DOHH2 (cell line): ENCODE data around the gene SET.
"Not testable (repeated sequence)": the region's sequence is repeated elsewhere in the genome, so short reads cannot be mapped to it uniquely, and the experiment has no call there.

ENCODE experiments used
- EZH2phosphoT487 ChIP-seq: fragments of 200-600 bp; sonication (generic); IDR thresholded peaks from 2 replicates; pipeline ENCODE4 v1.6.1; 2017; ENCODE audit warnings: borderline replicate concordance, mild to moderate bottlenecking, antibody characterized with exemption, low read length, moderate library complexity, mixed read lengths
- TF ChIP-seq, protein P1 (sequence below): fragments of 200-600 bp; sonication (generic); IDR thresholded peaks from one replicate; pipeline ENCODE4 v1.5.1; 2014; ENCODE audit warnings: antibody characterized with exemption, mild to moderate bottlenecking, low read depth, low read length; ENCODE audit not compliant: poor library complexity, severe bottlenecking

DNA sequence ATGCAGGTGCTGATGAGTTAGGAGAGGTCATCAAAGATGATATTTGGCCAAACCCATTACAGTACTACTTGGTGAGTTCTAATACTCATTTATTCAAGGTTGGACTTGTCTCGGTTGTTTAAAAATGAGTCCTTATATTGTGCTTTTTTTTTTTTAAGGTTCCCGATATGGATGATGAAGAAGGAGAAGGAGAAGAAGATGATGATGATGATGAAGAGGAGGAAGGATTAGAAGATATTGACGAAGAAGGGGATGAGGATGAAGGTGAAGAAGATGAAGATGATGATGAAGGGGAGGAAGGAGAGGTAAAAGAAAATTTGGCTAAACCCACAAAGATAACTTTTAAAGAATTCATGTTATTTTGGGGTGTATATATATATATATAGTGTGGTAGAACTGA, 4.7 kb downstream of the SET start:
- TF ChIP-seq, protein P1, sequence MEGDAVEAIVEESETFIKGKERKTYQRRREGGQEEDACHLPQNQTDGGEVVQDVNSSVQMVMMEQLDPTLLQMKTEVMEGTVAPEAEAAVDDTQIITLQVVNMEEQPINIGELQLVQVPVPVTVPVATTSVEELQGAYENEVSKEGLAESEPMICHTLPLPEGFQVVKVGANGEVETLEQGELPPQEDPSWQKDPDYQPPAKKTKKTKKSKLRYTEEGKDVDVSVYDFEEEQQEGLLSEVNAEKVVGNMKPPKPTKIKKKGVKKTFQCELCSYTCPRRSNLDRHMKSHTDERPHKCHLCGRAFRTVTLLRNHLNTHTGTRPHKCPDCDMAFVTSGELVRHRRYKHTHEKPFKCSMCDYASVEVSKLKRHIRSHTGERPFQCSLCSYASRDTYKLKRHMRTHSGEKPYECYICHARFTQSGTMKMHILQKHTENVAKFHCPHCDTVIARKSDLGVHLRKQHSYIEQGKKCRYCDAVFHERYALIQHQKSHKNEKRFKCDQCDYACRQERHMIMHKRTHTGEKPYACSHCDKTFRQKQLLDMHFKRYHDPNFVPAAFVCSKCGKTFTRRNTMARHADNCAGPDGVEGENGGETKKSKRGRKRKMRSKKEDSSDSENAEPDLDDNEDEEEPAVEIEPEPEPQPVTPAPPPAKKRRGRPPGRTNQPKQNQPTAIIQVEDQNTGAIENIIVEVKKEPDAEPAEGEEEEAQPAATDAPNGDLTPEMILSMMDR, result not testable (repeated sequence)
- not testable (repeated sequence) for TF ChIP-seq EZH2phosphoT487
